ENCODE data around the gene ELOVL2. TPM values are rescaled to one million over a fixed set of nuclear protein-coding genes. Genes with fewer than 3 reads are reported as not detected.
A peak's percentile ranks its signal among the peaks of the same experiment; 100 is the strongest.

Gene ELOVL2
- total RNA-seq, 6 donors from 2014 or later, result 0.10 to 0.54 (median 0.31) TPM; not detected in 3

- TF ChIP-seq EP300 (IDR thresholded peaks at IDR 0.05) (no peak), POLR2AphosphoS5 (IDR thresholded peaks at IDR 0.05) (no peak), POLR2A (IDR thresholded peaks at IDR 0.05) (no peak), CTCF (IDR thresholded peaks at IDR 0.05) (no peak)
- Histone ChIP-seq H3K27ac (no peak overlapping the region), H3K27me3 (no peaks in the 10 kb centered on the region), H3K4me3 (no peak overlapping the region), H3K4me1 (no peaks in the 10 kb centered on the region), H3K36me3 (no peaks in the 10 kb centered on the region), H3K9me3 (no peaks in the 10 kb centered on the region)
- WGBS, 2 donors, result 80 to 87% methylated on average over 2 of the region's 2 CpGs
- ATAC-seq (ENCODE audit: low FRiP score in 2 of 2) (no peak), DNase-seq (no peak)
Measured at GRCh38 chr6:10960171-10960570, 83.9 kb downstream of the ELOVL2 start.

DNA sequence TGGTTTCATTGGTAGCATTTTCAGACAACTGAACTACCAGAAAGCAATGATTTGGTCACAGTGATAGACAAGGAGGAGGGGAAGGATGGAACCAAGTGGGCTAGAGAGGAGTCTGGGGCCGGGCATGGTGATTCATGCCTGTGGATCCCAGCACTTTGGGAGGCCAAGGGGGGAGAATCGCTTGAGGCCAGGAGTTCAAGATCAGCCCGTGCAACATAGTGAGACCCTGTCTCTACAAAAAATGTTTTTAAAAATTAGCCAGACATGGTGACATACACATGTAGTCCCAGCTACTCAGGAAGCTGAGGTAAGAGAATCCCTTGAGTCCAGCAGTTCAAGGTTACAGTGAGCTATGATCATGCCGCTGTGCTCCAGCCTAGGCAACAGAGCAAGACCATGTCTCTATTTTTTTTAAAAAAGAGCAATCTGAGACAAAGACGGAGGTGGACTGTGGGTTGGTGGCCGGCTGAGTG is 86.7 kb downstream of the ELOVL2 start:
- Histone ChIP-seq H3K36me3 (no peaks in the 10 kb centered on the region), H3K27ac (no peak overlapping the region), H3K4me1 (no peaks in the 10 kb centered on the region), H3K9me3 (no peaks in the 10 kb centered on the region), H3K27me3 (no peaks in the 10 kb centered on the region), H3K4me3 (no peak overlapping the region)
- ATAC-seq (ENCODE audit: low FRiP score in 2 of 2), result no peak
- TF ChIP-seq POLR2A (IDR thresholded peaks at IDR 0.05) (no peak), CTCF (IDR thresholded peaks at IDR 0.05) (no peak), EP300 (IDR thresholded peaks at IDR 0.05) (no peak), POLR2AphosphoS5 (IDR thresholded peaks at IDR 0.05) (no peak)
- no peak for DNase-seq
- WGBS, 2 donors, result 91 to 95% methylated on average over 6 of the region's 6 CpGs

- DNase-seq (no peak), ATAC-seq (ENCODE audit: low FRiP score in 2 of 2) (no peak)
- no peaks in the 10 kb centered on the region for H3K27me3 ChIP-seq
- no peak overlapping the region for H3K4me3 ChIP-seq
- TF ChIP-seq POLR2A (IDR thresholded peaks at IDR 0.05) (no peak), EP300 (IDR thresholded peaks at IDR 0.05) (no peak), POLR2AphosphoS5 (IDR thresholded peaks at IDR 0.05) (no peak), CTCF (IDR thresholded peaks at IDR 0.05) (no peak)
- no peaks in the 10 kb centered on the region for H3K36me3 ChIP-seq
- H3K4me1 ChIP-seq, result peaks cover 0 to 4% (median under 1%) of the 10 kb centered on the region in 4 donors
- H3K27ac ChIP-seq, result no peak overlapping the region
- no peaks in the 10 kb centered on the region for H3K9me3 ChIP-seq
Measured at GRCh38 chr6:10956776-10957175, 87.3 kb downstream of the ELOVL2 start.

- ATAC-seq (ENCODE audit: low FRiP score in 2 of 2) (peak; percentile 75 to 84), DNase-seq (peak; percentile 73 to 92)
- no peak overlapping the region for H3K27ac ChIP-seq
- no peak overlapping the region for H3K4me3 ChIP-seq
- no peaks in the 10 kb centered on the region for H3K27me3 ChIP-seq
- no peaks in the 10 kb centered on the region for H3K9me3 ChIP-seq
- 41 to 43% methylated on average over 11 to 15 of the region's 15 CpGs for WGBS, 2 donors
- H3K4me1 ChIP-seq, result peaks cover 0 to 5% (median 1%) of the 10 kb centered on the region in 4 donors
- H3K36me3 ChIP-seq, result no peaks in the 10 kb centered on the region
- TF ChIP-seq POLR2A (IDR thresholded peaks at IDR 0.05) (no peak), CTCF (IDR thresholded peaks at IDR 0.05) (peak; percentile 38 to 75 (median 65))
Measured at GRCh38 chr6:10954590-10955010, 89.5 kb downstream of the ELOVL2 start.

- H3K27me3 ChIP-seq, result no peaks in the 10 kb centered on the region
- WGBS, 2 donors, result 47 to 49% methylated on average over 6 of the region's 6 CpGs
- no peaks in the 10 kb centered on the region for H3K36me3 ChIP-seq
- H3K9me3 ChIP-seq, result no peaks in the 10 kb centered on the region
- TF ChIP-seq EP300 (IDR thresholded peaks at IDR 0.05), result no peak
- no peak for TF ChIP-seq POLR2AphosphoS5 (IDR thresholded peaks at IDR 0.05)
- no peak for TF ChIP-seq POLR2A (IDR thresholded peaks at IDR 0.05)
- peak in 3 of 6 experiments; percentile 28 to 53 (median 31) for TF ChIP-seq CTCF (IDR thresholded peaks at IDR 0.05)
- DNase-seq, result no peak
- no peak overlapping the region for H3K4me3 ChIP-seq
- no peak overlapping the region for H3K27ac ChIP-seq
- H3K4me1 ChIP-seq, result peaks cover 0 to 5% (median 1%) of the 10 kb centered on the region in 4 donors
- ATAC-seq (ENCODE audit: low FRiP score in 2 of 2), result peak; percentile 63 to 83
Measured at GRCh38 chr6:10951675-10952282, 92.3 kb downstream of the ELOVL2 start.
